ENCODE data around the gene NECTIN3. TPM values are rescaled to one million over a fixed set of nuclear protein-coding genes. Genes with fewer than 3 reads are reported as not detected.

Gene NECTIN3
- polyA plus RNA-seq, 3 donors, result 38.1 to 42.4 (median 41.4) TPM

DNA sequence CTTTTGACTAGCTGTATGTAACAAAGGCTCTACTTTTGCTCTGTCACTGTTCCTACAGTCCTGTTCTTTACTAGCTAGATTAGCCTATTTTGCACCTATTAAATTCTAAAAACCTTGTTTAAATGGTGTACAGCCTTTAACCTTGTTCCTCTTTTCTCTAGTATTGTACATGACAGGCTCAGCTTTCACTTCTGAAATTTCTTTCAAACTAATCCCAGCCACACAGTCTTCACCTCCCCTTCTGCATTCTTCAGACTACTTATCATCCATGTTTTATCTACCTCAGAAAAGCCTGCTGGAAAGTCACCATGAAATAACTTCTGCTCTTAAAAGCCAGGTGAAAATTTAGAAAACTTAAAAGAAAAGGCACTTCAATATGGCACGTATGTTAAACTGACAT, 122.4 kb downstream of the NECTIN3 start:
- no peak for DNase-seq (ENCODE audit: low read depth in 3 of 3, low spot score in 2 of 3)

DNA sequence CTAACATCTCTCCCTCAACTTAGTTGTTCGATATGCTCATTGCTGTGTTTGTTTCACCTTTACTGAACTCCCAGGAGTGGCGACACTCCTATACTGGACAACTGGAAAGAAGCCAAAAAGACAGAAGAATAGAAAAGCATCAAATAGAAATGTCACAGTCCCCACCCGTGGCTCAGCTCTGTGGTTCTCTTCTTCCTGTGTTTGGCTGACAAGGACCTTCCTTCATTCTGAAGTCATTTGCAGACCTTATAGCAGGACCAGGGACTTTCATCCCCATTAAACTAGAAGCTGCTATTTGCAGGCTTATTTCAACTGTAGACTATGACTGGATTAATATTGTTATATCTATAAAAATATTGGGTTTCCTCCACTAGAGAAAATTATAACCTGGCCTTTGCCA, 125.9 kb downstream of the NECTIN3 start:
- no peak for DNase-seq (ENCODE audit: low read depth in 3 of 3, low spot score in 2 of 3)

DNA sequence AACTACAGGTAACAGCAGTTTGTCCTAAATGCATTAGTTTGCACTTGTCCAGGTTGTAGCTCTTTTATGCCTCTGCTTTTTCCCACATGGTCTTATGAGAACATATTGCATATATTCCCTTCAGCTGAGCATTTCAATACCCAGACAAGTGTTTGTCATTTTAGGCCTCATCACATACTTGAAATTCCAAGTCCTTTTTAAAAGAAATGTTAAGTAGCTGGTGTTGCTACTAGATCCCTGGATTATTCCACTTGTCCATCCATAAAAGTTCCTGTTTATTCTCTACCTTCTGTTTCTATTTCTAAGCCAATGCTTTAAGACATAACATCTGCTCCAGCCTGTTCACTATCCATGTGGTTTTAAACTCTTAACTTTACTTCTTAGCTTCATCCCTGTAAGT, 128.4 kb downstream of the NECTIN3 start:
- no peak for DNase-seq (ENCODE audit: low read depth in 3 of 3, low spot score in 2 of 3)

DNA sequence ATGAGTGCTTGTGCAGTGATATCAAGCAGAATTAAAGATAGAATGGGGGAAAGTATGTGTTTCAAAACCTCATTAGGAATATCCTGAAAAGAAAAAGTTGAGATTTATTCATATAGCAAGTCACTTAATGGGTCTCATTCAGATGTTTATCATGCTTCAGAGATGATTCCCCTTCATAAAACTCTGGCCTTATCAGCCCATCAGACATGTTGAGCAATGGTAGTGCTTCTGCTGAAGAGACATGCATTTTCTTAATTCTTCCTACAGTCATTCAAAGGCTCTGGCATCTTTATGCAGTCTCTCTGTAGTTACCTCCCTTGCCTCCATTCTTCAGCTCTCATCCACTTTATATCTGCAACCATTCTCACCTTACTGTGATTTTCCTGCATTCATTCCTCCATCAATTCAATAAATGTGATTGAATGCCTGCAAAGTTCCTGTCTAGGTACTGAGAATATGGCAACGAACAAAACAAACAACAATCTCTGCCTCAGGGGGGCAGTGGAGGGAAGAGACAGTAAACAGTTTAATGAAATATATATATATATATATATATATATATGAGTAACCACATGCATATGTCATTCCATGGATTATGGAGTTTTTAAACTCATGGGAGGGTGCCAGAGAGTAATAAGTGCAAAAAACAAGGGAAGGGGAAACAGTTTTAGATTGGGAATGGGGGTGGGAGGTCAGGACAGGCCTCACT, 138.5 kb downstream of the NECTIN3 start:
- DNase-seq (ENCODE audit: low read depth in 3 of 3, low spot score in 2 of 3), result no peak

DNA sequence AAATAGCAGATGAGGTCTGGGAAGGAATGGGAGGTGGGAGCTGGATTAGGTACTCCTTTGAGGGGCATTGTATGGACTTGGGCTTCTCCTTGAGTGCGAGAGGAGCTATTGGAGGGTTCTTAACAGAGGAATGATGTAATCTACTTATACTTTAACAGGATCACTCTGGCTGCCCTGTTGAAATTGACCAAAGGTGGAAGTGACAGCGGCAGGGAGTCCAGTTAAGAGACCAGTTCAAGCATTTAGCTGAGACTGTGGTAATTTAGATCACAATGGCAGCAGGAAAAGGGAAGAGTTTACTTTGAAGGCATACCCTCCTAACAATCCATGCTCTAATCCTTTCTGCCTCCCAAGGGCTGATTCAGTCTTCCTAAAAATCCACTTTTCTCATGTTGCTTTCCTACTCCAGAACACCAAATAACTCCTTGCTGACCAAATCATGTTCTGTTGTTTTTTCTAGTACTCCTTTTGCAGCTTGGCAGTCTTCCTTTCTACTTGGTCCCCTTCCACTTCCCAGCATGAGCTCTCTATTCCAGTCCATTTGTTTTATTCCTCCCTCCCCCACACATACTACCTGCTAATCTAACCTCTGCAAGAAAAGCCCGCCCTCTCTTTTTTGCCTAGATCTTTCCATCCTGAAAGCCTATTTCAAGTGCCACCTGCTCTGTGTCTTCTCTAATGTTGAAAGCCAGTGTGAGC, 139.4 kb downstream of the NECTIN3 start:
- DNase-seq (ENCODE audit: low read depth in 3 of 3, low spot score in 2 of 3), result no peak

DNA sequence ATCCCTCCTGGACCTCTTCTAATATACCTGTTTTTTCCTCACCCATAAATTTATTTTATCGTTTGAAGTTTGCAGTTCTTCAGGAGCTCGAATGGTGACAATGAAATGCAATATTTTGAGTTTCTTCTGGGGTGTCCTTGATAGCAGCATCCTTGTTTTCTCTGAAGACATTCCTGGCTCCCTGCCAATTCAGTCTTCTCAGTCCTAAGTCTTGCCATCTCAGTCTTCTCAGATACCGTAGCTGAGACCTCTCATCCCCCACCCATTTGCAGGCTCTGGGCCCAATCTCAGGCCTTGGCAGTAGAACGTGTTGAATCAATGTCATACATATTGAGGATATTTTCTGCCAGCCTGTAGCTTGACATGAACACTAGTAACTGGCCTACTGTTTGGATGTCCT, 140.9 kb downstream of the NECTIN3 start:
- DNase-seq (ENCODE audit: low read depth in 3 of 3, low spot score in 2 of 3), result no peak

DNA sequence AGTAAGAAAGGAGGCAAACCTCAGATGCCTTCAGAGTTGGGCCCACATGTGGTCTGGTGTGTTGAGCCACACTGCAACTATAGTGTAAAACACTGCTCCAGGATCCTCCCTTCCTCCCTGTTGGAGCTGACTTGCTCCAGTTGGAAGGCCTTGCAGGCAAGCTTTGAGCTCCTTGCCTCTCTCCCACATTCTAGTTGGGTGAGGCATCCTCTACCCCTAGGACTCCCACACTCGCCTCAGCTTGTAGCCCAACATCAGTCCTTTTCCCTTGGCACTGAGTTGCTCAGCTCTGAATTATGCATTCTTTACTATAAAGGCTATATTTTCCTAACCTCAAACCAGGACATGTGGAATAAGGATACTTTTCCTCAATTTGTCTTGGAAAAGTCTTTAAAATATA, 143.9 kb downstream of the NECTIN3 start:
- DNase-seq (ENCODE audit: low read depth in 3 of 3, low spot score in 2 of 3), result no peak

DNA sequence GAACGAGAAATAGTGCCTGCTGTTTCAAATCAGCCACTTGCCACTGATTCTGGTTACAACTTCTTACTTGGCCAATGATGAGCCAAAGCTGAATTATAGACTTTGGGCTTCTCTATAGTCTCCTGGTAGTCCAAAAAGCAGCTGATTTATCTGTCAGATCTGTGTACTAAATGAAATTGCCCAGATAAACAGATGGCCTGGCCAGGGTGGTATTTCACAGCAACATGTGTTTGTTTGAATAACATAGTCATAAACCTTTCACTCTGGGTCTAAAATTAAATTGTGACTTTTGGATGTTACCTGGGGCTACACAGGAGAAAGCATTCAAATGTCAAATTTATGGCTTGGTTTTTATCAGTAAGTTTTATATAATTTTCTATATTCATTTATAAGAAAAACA, 147.0 kb downstream of the NECTIN3 start:
- no peak for DNase-seq (ENCODE audit: low read depth in 3 of 3, low spot score in 2 of 3)

DNA sequence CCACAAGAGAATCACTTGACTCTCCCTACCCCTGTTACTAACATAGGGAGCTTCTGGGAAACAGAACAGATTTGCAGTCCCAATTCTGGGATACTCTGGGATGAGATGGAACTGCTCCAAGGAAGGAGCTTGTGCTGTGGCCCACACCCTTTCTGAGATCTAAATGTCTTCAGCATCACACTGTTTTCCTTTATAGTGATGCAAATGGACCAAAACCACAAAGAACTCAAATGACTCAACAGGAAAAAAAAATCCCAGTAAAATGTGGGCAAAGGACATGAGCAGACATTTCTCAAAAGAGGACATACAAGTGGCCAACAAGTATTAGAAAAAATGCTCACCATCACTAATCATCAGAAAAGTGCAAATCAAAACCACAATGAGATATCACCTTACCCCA, 155.6 kb downstream of the NECTIN3 start:
- no peak for DNase-seq (ENCODE audit: low read depth in 3 of 3, low spot score in 2 of 3)

DNA sequence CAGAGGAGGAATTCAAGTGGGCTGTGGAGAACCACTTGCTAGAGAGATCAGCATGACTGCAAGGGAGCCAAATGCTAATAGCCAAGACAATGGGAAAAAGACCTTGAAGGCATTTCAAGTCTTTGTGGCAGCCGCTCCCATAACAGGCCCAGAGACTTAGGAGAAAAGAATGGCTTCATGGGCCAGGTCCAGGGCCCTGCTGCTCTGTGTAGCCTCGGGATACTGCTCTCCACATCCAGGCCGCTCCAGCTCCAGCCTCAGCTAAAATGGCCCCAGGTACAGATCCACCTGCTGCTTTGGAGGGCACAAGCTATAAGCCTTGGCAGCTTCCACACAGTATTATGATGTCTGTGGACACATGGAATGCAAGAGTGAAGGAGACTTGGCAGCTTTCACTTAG, 157.7 kb downstream of the NECTIN3 start:
- no peak for DNase-seq (ENCODE audit: low read depth in 3 of 3, low spot score in 2 of 3)

DNA sequence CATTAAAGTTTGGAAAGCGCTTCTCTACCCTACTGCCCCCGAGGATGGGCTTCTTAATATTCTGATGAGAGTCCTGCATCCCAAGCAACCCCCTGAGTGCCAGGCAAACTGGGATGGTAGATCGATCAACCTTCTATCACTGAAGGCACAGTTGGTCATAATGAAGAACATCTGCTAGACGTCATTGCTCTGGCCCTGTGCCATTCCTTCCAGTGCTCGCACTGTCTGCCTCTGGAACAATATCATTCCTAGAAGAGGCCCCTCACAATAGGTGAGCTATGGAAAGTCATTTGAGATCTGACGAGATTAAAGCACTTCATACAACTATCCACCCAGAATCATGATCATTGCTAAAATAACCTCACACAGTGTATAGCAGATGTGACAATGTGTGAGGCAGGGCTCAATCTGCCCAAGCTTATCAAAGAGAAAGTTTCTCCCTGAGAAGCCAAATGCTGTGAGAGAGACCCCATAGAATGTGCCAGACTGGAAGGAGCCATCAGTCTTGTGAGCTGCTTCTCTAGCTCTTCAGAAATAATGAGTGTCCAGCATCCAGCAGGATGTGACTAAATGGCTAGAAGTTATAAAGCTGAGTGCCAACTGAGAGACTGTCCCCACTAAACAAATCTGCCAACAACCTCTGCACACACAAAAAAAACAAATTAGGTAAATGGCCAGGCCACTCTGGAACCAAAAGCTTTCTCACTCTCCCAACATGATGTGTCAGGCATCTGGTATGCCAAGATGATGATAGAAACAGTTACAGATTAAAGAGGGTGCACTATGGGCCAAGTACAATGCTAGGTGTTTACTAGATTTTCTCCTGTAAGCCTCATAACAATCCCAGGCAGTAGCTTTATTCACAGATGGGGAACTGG, 165.5 kb downstream of the NECTIN3 start:
- no peak for DNase-seq (ENCODE audit: low read depth in 3 of 3, low spot score in 2 of 3)

DNA sequence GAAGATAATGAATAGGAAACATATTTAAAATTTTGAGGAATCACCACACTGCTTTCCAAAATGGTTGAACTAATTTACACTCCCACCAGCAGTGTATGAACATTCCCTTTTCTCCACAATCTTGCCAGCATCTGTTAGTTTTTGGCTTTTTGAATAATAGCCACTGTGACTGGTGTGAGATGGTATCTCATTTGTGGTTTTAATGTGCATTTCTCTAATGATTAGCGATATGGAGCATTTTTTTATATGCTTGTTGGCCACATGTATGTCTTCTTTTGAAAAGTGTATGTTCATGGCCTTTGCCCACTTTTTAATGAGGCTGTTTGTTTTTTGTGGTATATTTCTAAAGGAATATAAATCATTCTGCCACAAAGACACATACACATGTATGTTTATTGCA, 166.3 kb downstream of the NECTIN3 start:
- no peak for DNase-seq (ENCODE audit: low read depth in 3 of 3, low spot score in 2 of 3)

DNA sequence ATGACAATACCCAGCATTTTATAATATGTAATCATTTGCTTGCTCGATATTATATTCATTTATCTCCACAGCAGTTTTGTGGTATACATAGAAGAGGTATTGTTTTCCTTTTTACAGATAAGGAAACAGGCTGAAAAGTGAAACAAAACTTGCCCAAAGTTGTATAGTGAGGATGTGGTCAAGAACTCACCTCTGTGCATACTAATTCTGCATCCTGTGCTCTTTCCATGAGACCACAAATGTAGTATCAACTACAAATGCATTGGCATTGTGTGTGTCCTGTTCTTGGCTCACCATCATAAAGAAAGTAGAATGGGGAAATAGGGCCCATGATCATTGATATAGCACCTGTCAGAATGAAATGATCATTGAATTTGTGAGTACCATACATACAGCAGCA, 167.3 kb downstream of the NECTIN3 start:
- no peak for DNase-seq (ENCODE audit: low read depth in 3 of 3, low spot score in 2 of 3)

DNA sequence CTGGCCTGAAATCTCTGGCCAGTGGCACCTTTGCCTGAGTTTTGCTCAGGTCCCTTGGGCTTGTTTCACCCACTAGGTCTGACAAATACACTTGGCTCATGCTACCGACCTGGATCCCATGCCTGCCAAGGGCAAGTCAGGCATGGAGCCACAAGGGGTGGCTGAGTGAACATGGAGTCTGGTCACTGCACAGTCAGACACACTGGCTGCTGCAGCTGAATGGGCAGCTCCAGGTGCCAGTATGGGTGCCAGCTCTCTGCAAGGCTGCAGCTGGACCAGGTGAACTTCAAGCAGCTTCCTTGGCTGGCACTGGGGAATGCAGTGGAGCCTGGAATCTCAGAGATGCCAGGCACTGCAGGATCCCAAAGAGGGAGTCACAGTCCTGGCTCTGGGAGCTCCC, 170.3 kb downstream of the NECTIN3 start:
- no peak for DNase-seq (ENCODE audit: low read depth in 3 of 3, low spot score in 2 of 3)

Data from right renal cortex interstitium (tissue), 3 donors.